GM18909 (cell line): ENCODE data around the gene MARCO.
A peak's percentile ranks its signal among the peaks of the same experiment; 100 is the strongest.
"Not testable (repeated sequence)": the region's sequence is repeated elsewhere in the genome, so short reads cannot be mapped to it uniquely, and the experiment has no call there.

ENCODE experiments used
- ATAC-seq: cut with Tn5 transposase; IDR thresholded peaks from one replicate; pipeline ENCODE4 v1.9.1; 2021; ENCODE audit warnings: mild to moderate bottlenecking; ENCODE audit not compliant: unreplicated experiment, poor library complexity

MARCO gene

DNA sequence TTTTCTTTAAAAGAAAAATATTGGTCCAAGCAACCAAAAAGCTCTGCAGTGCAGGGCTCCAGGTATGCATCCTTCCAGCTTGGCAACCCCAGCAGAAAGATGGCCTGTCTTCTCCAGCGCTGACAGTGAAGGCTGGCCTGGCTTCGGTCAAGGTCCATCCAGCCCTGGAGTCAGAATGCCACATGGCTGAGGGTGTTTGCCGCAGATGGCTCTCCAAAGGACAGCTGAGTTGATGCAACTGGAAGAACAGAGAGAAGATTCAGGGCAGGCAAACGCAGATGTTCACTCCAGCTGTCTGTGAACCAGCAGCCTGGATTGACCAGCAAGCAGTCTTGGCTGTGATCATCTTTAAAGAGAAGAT is 51.4 kb downstream of the MARCO start:
- ATAC-seq = no peak

DNA sequence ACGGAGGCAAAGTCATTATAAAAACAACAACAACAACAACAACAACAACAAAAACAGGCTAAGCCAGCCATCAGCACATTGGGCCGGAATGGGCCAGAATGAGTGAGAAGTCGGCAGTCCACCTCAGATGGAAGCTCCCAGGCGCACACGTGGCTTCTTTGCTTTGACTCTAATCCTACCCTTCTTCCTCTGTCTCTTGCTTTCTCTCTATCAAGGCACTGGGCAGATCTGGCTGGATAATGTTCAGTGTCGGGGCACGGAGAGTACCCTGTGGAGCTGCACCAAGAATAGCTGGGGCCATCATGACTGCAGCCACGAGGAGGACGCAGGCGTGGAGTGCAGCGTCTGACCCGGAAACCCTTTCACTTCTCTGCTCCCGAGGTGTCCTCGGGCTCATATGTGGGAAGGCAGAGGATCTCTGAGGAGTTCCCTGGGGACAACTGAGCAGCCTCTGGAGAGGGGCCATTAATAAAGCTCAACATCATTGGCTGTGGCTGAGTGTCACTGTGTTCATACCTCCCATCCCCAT is 52.2 kb downstream of the MARCO start:
- ATAC-seq = no peak

DNA sequence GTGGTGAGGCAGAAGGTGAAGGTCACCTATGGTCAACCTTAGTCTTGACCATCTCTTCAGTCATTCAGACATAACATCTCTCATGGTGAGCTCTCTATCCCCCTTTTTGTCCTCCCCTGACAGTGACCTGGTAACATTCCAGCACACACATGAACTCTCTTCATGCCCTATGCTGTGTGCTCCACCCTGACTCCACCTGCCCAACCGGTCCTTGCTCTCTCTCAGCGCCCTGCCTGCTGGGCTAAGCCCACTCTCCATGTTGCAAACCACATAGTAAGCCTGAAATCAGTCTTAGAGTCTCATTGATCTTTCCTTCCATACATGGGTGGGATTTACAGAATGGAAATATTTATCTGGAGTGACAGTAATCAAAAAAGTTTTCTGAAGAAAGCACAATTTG is 52.8 kb downstream of the MARCO start:
- ATAC-seq = no peak

DNA sequence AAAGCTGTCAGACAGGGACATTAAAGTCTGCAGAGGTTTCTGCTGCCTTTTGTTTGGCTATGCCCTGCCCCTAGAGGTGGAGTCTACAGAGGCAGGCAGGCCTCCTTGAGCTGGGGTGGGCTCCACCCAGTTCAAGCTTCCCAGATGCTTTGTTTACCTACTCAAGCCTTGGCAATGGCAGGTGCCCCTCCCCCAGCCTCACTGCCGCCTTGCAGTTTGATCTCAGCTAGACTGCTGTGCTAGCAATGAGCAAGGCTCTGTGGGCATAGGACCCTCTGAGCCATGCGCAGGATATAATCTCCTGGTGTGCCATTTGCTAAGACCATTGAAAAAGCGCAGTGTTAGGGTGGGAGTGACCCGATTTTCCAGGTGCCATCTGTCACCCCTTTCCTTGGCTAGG is 61.9 kb downstream of the MARCO start:
- ATAC-seq = not testable (repeated sequence)

DNA sequence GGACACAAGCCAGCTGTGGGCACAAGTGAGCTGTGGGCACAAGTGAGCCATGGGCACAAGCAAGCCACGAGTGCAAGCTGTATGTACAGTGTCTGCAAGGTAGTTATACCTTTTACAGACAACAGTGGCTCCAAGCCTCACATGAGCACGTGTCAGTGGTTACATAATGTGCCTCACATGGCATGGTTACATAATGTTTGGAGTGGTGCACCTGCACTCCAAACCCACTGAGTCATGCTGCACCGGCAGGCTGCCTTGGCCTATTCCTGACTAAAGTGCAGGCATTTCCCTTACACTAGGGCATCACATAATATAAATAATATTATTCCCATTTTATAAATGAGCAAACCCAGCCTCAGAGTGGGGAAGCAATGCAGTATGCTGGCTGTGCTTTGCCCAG is 62.6 kb downstream of the MARCO start:
- ATAC-seq = no peak

DNA sequence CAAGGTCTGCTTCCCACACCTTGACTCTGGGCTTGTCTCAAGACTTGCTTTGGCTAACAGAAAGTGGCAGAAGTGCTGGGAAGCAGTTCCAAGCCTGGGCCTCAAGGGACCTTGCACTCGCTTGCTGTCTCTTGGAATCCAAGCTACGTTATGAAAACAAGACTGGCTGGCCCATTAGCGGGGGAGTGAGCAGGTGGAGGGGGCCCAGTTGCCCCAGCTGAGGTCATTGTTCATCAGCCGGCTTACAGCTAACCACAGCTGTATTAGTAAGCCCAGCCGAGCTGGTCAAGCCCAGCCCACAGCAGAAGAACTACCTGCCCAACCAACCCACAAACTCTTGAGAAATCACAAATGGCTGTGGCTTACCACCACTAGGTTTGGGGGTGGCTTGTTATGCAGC is 63.1 kb downstream of the MARCO start:
- no peak for ATAC-seq

DNA sequence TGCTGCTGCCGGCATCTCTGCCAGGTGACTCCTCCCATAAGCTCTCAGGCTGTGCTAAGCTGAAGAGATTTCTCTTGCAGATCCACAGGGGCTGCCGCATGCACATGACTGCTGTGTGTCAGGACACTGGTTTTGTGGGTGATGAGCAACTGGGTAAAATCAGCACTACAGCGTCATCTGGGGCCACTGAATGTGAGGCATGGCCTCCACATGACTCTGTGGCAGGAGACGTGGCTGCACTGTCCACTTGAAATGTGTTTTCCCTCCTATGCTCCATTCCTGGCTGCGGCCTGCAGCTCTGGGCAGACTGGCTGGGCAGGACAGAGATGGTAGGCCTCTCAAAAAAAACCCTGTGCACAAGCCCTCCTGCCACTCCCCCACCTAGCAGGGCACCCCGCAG is 63.6 kb downstream of the MARCO start:
- no peak for ATAC-seq

DNA sequence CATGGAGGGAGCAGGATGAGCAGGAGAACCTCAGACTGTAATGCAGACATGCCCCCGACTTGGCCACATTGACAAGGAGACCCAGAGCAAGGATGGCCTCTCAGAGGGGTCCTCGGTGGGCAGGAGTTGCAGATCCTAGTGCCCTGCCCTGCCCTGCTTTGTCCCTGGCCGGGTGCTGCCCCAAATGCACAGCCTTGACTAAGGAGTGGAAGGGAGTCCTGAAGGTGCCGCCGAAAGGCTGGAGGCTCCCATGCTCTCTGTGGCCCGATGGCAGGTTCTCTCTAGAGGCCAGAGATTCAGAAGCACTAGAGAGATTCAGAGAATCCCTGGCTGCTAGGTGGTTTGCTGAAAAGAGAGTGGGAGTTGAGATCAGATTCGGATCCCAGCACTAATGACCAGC is 64.4 kb downstream of the MARCO start:
- ATAC-seq = no peak

DNA sequence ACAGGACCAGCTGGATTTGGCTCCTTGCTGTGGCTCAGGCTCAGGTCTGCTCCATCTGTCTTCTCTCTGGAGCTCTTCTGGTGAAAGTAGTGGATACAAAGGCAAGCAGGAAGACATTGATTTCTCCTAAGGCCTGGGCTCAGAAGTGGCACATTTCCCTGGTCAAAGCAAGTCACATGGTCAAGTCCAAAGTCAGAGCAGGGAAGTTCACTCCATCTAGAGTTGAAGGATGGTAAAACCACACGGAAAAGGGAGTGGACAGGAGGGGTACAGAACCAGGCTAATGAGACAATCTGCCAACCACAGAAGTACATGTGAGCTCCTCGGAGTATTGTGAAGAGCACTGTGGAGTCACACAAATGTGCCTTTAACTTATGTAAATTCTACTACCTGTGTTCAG is 66.1 kb downstream of the MARCO start:
- ATAC-seq = no peak

DNA sequence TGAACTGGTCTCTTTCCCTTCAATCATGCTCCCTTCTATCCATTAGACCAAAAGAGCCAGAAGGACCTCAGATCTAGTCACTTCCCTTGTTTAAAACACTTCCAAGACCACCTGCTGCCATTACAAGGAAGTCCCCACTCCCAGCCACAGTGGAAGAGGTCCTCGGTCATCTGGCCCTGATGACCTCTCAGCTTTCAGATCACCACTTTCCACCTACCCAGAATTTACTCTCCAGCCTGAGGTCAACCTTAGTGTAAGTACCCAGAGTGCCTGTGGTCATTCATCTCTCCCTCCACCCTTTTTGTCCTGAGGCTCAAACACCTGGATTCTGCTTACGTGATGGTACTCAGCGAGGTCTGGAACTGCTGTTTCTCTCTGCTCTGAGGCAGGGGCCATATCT is 67.1 kb downstream of the MARCO start:
- no peak for ATAC-seq

DNA sequence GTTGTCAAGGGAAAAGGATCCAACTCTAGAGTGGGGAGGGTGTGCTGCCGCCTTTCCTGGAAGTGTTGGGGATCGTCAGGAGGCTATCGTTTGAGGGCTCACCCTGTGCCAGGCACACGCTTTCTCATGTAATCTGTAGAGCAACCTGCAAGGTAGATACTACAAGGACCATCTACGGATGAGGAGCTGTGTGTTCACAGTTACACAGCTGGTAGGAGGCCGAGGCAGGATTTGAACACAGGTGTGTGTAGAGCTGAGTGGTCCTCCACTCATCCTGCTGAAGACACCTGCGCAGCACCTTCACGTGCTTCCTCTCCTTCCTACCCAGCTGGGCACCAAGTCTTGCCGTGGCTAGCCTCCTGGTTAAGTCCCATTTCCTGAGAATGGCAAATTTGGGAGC is 68.3 kb downstream of the MARCO start:
- no peak for ATAC-seq

DNA sequence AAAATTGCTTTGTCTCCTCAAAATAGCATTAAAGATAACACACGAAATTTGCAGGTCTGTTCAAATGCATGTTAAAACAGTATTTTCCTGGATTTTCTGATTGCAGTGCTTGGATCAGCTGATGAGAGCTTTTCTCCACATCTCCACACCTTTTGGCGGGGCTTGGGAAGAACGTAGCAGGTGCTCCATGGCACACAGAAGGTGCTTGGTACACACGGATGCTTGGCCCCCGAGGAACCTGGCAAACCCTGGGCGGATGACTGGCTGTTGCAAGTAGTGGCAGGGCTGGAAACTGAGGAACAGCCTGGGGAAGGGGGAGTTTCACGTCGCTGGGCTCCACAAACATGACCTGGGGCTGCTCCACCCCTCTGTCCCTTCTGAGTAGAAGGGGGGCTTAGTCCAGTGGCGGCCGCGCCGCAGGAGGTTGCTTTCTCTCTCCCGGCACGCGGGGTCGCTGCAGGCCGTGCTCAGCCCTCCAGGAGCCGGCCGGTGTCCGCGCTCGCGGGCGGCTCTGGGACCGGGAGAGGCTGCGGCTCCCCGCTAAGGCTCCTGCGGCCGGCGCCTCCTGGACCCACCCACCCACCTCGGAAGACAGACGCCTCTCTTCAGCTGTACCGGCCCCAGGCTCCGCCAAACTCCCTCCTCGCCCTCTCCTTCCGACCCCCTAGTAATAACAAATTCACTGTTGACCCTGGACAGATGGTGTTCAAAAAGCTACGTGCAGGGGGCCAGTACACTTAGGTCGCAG is 69.3 kb downstream of the MARCO start:
- peak; percentile 43 for ATAC-seq

DNA sequence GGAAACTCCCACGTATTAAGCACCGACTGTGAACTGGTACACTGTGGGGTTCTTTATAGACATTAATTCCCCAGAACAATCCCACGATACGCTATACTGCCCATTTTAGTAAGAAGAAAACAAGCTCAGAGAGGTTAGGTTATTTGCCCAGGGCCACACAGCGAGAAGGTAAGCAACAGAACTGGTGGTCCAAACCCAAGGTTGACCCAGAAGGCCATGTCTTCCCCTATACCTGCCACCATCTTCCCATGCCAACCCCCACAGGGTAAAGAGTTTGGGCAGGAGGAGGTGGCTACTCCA is 69.9 kb downstream of the MARCO start:
- ATAC-seq = no peak

DNA sequence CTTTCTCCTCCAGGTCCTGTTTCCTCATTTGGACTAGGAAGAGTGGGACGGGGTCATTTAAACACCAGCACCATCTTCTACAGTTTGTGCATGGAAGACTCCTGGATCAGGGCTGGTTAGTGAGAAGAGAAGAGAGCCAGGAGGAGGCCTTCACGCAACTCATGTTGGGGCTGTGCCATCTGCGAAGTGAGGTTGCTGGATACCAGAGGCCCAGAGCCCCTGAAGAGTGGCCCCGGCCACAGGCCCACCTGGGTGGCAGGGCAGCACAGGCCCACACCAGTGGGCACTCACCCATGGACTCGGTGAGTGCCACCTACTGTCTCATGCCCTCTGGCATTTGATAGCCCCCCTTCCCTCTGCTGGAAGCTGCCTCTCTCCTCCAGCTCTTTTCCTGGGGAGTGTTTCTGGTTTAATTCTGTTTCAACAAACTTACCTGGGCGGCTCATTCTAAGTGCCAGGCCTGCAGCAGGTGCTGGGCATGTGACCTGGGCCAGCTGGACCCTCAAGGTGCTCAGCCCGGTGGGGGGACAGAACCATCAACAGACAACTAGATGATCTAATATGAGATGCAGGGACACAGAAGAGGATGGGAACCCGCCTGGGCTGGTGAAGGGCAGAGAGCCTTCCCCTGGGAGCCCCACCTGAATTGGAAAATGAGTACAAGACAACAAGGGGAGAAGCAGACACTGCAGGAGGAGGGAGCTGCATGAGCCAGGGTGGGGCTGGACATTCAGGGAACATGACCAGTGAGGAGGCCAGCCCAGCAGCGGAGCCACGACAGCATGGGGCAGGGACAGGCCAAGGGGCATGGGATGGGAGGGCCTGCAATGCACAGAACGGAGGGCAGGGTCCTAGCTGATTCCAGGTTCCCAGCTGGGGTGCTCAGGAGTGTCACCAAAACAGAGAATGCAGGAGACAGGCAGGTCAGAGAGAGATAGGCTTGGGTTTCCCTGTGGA is 70.6 kb downstream of the MARCO start:
- ATAC-seq = no peak

DNA sequence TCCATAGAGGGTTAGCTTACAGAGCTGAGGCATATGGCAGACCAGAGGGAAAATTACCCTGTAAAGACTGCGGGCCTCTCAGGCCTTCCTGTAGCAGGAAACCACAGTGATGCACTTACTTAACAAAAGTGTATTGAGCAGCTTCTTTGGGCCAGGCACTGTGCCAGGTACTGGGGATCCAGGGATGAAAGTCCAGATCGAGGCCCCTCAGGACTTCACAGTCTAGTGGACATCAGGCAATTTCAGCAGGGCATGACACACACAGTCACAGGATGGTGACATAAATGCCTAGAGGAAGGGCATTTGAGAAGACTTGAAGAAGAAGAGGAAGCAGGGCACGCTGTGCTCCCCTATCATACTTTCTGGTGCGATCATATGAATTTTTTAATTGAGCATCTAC is 71.7 kb downstream of the MARCO start:
- ATAC-seq = no peak

DNA sequence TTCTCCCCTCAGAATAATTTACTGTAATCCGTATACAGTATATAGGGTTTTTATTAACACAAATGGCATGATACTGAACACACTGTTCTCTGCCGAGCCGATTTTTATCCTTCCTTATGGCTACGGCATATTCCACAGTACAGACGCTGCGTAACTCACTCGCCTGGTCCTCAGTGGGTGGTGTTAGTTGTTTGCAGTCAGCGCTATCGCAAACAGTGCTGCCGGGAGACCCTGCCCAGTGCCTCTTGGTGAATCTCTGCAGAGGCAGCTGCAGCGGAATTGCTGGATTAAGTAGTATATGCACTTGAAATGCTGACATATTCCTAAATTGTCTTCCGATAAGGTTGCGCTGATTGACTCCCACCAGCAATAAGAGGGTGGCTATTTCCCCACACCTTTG is 73.9 kb downstream of the MARCO start:
- ATAC-seq = no peak

DNA sequence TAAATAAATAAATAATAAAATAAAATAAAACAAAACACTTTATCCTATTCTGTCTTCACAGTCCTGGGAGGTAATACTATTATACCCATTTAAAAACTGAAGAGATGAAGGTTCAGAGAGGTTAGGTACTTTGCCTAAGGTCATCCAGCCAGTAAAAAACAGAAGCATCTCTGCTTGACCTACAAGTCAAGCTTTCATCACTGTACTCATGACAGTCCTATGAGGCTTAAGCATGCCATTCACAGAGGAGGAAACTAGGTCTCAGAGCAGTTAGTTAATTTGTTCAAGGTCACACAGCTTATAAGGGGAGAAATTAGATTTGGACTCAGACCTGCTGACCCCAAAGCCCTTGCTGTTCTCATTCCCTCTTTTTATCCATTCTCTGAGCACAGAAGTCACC is 77.5 kb downstream of the MARCO start:
- no peak for ATAC-seq

DNA sequence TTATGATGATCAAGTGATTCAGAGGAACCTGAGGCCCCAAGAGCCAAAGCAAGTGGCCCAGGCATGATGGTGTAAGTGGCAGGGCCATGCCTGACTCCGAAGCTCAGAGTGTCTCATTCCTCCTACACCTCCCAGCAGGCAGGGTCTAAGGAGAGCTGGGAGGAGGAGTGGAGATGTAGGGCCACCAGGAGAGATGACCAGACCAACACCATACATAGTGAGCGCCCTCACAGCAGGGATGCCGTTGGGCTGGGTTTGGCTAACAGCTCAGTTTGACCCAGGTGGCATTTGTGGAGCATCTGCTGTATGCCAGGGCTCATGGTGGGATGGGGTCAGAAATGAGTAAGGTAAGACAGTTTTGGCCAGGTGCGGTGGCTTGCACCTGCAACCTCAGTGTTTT is 80.7 kb downstream of the MARCO start:
- no peak for ATAC-seq

DNA sequence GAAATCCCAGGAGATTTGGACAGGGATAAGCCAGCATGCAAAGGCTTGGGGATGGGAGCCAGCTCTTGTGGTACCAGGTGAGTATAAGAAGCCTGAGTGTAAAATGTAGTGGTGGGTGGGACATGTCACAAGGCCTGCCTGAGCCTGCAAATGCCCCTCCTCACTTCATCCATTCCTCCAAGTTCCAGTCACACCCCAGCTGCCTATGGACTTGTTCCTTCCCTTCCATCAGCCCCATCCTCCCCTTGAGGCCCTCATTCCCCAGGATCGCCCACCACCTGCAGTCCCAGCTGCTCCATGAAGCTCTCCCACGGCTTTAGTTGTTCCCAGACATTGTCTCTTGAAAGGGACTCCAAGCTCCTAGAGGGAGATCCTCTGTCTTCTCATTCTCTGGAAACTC is 81.5 kb downstream of the MARCO start:
- no peak for ATAC-seq

DNA sequence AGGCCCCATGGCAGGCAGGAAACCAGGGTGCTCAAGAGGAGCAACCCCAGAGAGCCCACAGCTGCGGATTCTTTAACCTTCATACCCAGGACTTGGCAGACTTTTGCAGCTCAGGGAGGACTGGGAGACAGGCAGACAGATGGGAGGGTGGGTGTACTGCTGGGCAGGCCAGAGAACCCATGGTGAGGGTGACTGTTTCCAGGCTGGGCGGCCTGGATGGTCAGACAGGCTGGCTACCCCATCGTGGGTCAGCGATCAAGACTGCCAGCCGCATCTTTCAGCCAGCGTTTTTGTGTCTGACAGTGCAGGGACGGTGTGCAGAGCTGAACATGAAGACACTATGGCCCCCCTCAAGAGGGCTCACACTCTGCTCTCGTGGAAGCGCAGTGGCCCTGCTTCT is 82.2 kb downstream of the MARCO start:
- no peak for ATAC-seq

DNA sequence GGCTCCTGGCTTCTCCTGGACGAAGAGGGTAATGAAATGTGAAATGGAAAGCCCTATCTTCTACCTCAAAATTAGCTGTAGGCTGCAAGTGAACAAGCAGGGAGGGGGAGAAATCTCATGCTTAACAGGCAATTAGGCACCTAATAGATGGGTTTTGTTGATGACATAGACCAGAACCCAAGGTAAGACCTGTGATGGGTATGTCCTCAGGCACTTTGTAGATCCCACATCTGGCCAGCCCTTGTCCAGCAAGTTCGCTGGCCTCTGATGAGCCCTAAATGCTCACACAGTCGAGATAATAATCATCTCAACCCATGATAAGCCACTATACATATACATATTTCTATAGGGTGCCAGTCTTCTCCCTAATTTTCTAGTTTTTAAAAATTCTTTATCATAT is 82.6 kb downstream of the MARCO start:
- no peak for ATAC-seq

DNA sequence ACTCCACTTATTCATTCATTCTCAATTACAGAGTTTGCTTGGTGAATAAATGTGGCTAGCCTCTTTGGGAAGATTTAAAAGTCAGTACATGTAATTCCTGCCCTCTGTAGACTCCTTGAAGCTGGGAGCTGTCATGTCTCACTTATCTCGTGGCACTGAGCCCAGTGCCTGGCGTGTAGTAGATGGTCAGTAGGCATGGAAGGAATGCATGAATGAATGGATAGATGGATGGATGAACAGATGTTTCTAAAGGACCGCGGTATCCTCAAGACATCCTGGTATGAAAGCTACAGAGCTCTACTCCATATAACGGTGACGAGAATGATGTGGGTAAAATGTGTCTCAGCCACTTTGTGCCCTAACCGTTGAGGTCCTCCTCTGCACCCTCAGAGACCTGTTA is 83.0 kb downstream of the MARCO start:
- no peak for ATAC-seq
